Osteoblast (primary cell): ENCODE measurements around the gene PCDHGA9. TPM values are rescaled to one million over a fixed set of nuclear protein-coding genes. Genes with fewer than 3 reads are reported as not detected.

Experiments
- DNase-seq: peaks from one replicate; pipeline ENCODE4 v3.0.0; 2011; ENCODE audit warnings: low spot score, mixed read lengths; ENCODE audit not compliant: insufficient read length; ENCODE audit errors: missing footprints
- H2AFZ ChIP-seq: 2 replicates; pipeline ENCODE4 v1.6.0; 2011; ENCODE audit warnings: mild to moderate bottlenecking, low read length
- H3K27ac ChIP-seq: 2 replicates; pipeline ENCODE4 v1.5.1; 2011; ENCODE audit warnings: mild to moderate bottlenecking, low read depth, low read length, moderate library complexity
- H3K27me3 ChIP-seq: 2 replicates; pipeline ENCODE4 v1.6.0; 2012; ENCODE audit warnings: mild to moderate bottlenecking, control low read depth, inconsistent platforms, low read length, moderate library complexity; ENCODE audit not compliant: insufficient read depth
- H3K36me3 ChIP-seq: 2 replicates; pipeline ENCODE4 v1.5.1; 2011; ENCODE audit warnings: mild to moderate bottlenecking, low read length, control low read depth, moderate library complexity; ENCODE audit not compliant: insufficient read depth
- H3K4me1 ChIP-seq: 2 replicates; pipeline ENCODE4 v1.5.1; 2011; ENCODE audit warnings: mild to moderate bottlenecking, low read length, control low read depth, moderate library complexity; ENCODE audit not compliant: insufficient read depth
- H3K4me2 ChIP-seq: 2 replicates; pipeline ENCODE4 v1.6.0; 2011; ENCODE audit warnings: mild to moderate bottlenecking, low read length; ENCODE audit not compliant: insufficient read depth
- H3K4me3 ChIP-seq: fragments of 200-600 bp; sonication (generic); 3 replicates; pipeline ENCODE4 v1.5.1; 2012; ENCODE audit warnings: mild to moderate bottlenecking, low read length, inconsistent platforms; ENCODE audit not compliant: insufficient read depth
- H3K79me2 ChIP-seq: 2 replicates; pipeline ENCODE4 v1.6.0; 2012; ENCODE audit warnings: mild to moderate bottlenecking, low read length, control low read depth, inconsistent platforms; ENCODE audit not compliant: insufficient read depth
- H3K9me3 ChIP-seq: 2 replicates; pipeline ENCODE4 v1.5.1; 2011; ENCODE audit warnings: low read depth, low read length, control low read depth
- H4K20me1 ChIP-seq: 2 replicates; pipeline ENCODE4 v1.6.0; 2012; ENCODE audit warnings: mild to moderate bottlenecking, low read length, control low read depth; ENCODE audit not compliant: insufficient read depth
- CTCF ChIP-seq: IDR thresholded peaks from 2 replicates; pipeline ENCODE4 v1.5.1; 2011; ENCODE audit warnings: mild to moderate bottlenecking, low read depth, low read length, moderate library complexity; ENCODE audit errors: extremely low read depth
- total RNA-seq: library from RNA; depleted of rRNA; stranded (reverse); fragments of >200 nt; gene quantifications from 2 replicates; pipeline ENCODE4 v1.2.3, GENCODE V29; 2012

The PCDHGA9 gene
- total RNA-seq, 1 donor, result 6.5 TPM

- H3K79me2 ChIP-seq, result peaks cover 12% of the 10 kb centered on the region
- H3K27ac ChIP-seq, result peak overlapping the region; percentile 36
- no peak for DNase-seq
- H3K27me3 ChIP-seq, result no peaks in the 10 kb centered on the region
- peaks cover 15% of the 10 kb centered on the region for H3K9me3 ChIP-seq
- H3K4me2 ChIP-seq, result peak overlapping the region; percentile 83
- no peaks in the 10 kb centered on the region for H4K20me1 ChIP-seq
- peak overlapping the region; percentile 79 for H3K4me3 ChIP-seq
- TF ChIP-seq CTCF, result no peak
- peak overlapping the region; percentile 80 for H2AFZ ChIP-seq
- no peaks in the 10 kb centered on the region for H3K36me3 ChIP-seq
- peaks cover 8% of the 10 kb centered on the region for H3K4me1 ChIP-seq
Measured at GRCh38 chr5:141421489-141421855, 18.9 kb downstream of the PCDHGA9 start.

DNA sequence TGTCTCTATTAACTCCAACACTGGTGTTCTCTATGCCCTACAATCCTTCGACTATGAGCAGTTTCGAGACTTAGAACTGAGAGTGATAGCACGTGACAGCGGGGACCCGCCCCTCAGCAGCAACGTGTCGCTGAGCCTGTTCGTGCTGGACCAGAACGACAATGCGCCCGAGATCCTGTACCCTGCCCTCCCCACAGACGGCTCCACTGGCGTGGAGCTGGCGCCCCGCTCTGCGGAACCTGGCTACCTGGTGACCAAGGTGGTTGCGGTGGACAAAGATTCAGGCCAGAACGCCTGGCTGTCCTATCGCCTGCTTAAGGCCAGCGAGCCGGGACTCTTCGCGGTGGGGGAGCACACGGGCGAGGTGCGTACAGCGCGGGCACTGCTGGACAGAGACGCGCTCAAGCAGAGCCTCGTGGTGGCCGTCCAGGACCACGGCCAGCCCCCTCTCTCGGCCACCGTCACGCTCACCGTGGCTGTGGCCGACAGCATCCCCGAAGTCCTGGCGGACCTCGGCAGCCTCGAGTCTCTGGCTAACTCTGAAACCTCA is 20.2 kb downstream of the PCDHGA9 start:
- H4K20me1 ChIP-seq, result no peaks in the 10 kb centered on the region
- peaks cover 3% of the 10 kb centered on the region for H3K36me3 ChIP-seq
- no peak overlapping the region for H3K27ac ChIP-seq
- H3K79me2 ChIP-seq, result peaks cover 23% of the 10 kb centered on the region
- peaks cover 16% of the 10 kb centered on the region for H3K9me3 ChIP-seq
- peaks cover 8% of the 10 kb centered on the region for H3K4me1 ChIP-seq
- DNase-seq, result no peak
- no peak for TF ChIP-seq CTCF
- no peak overlapping the region for H2AFZ ChIP-seq
- no peaks in the 10 kb centered on the region for H3K27me3 ChIP-seq
- H3K4me2 ChIP-seq, result peak overlapping the region; percentile 40
- H3K4me3 ChIP-seq, result peak overlapping the region; percentile 31

- no peaks in the 10 kb centered on the region for H3K4me1 ChIP-seq
- H3K4me2 ChIP-seq, result no peak overlapping the region
- no peak overlapping the region for H2AFZ ChIP-seq
- no peaks in the 10 kb centered on the region for H4K20me1 ChIP-seq
- peaks cover 30% of the 10 kb centered on the region for H3K79me2 ChIP-seq
- H3K27me3 ChIP-seq, result no peaks in the 10 kb centered on the region
- peaks cover 2% of the 10 kb centered on the region for H3K9me3 ChIP-seq
- no peak overlapping the region for H3K27ac ChIP-seq
- no peak for DNase-seq
- no peak for TF ChIP-seq CTCF
- H3K36me3 ChIP-seq, result peaks cover 3% of the 10 kb centered on the region
- no peak overlapping the region for H3K4me3 ChIP-seq
Measured at GRCh38 chr5:141427783-141428426, 25.3 kb downstream of the PCDHGA9 start.

- peak; percentile 98 for DNase-seq
- Histone ChIP-seq H3K36me3 (peaks cover 3% of the 10 kb centered on the region), H3K27me3 (no peaks in the 10 kb centered on the region), H2AFZ (peak within 1 kb of the TSS; percentile 59), H3K79me2 (peaks cover 38% of the 10 kb centered on the region), H3K9me3 (peaks cover 2% of the 10 kb centered on the region), H3K27ac (peak within 1 kb of the TSS; percentile 46), H3K4me2 (peak within 1 kb of the TSS; percentile 75), H3K4me1 (peaks cover 4% of the 10 kb centered on the region), H4K20me1 (no peaks in the 10 kb centered on the region), H3K4me3 (peak within 1 kb of the TSS; percentile 65)
- TF ChIP-seq CTCF, result peak; percentile 94
Measured at GRCh38 chr5:141430332-141431113, 27.9 kb downstream of the PCDHGA9 start, which contains the start of gene PCDHGA12. PCDHGA12 (plus strand) TSS chr5:141430507; CDS start chr5:141430760, 253 bp downstream.
